HepG2 (cell line): ENCODE results near the gene AGAP1. TPM values are rescaled to one million over a fixed set of nuclear protein-coding genes. Genes with fewer than 3 reads are reported as not detected.

Experiments
- ATAC-seq: fragments of 200-7000 bp; cut with Tn5 transposase; 3 replicates; pipeline ENCODE4 v1.9.1; 2020; ENCODE audit warnings: mild to moderate bottlenecking, moderate library complexity
- BruUV-seq: library from RNA; stranded (reverse); fragments of 400-500 nt; replicated peaks from 2 replicates; lab custom pipeline; 2021; lab: Mats Ljungman, UMichigan
- CTCF ChIA-PET: fragments of 300-600 bp; formaldehyde crosslinking; extraction: SDS; loops from one replicate; lab custom pipeline; 2021; ENCODE audit warnings: low total read pairs, inconsistent platforms, low intra/inter-chr PET ratio; lab: Yijun Ruan, JAX
- POLR2A ChIA-PET: fragments of 350-600 bp; sonication (Branson Sonifier 250); formaldehyde crosslinking; loops from one replicate; lab custom pipeline; 2020; ENCODE audit warnings: antibody characterized with exemption, inconsistent platforms; lab: Yijun Ruan, JAX
- DNase-seq: peaks from one replicate; pipeline ENCODE4 v3.0.0-alpha.2; 2015; ENCODE audit warnings: low spot score
- FAIRE-seq: peaks from 3 replicates; lab custom pipeline; 2011; peaks lifted over from hg19 to GRCh38; lab: Jason Lieb, UNC
- H2AFZ ChIP-seq: one replicate; pipeline ENCODE4 v1.6.1; 2011; ENCODE audit warnings: low read length, inconsistent platforms
- H3K27ac ChIP-seq: fragments of 300-600 bp; 3 replicates; pipeline ENCODE4 v1.8.0; 2011; ENCODE audit warnings: mixed run types, mild to moderate bottlenecking, mixed read lengths, low read length, inconsistent platforms; ENCODE audit not compliant: insufficient read depth; ENCODE audit errors: extremely low read length
- H3K27me3 ChIP-seq, 2 experiments: fragments of 200-600 bp in 1 of 2; 2 replicates in 1 of 2; 3 replicates in 1 of 2; pipeline versions ENCODE4 v1.6.0 to v1.8.0; 2011; ENCODE audit warnings: low read length in 2 of 2, mild to moderate bottlenecking in 2 of 2, moderate library complexity in 2 of 2, inconsistent platforms in 1 of 2; ENCODE audit not compliant: insufficient read depth in 2 of 2, control insufficient read depth in 1 of 2
- H3K36me3 ChIP-seq, 2 experiments: fragments of 200-600 bp in 1 of 2; replicated peaks in 1 of 2; 2 replicates in 1 of 2; 3 replicates in 1 of 2; pipeline versions ENCODE4 v1.5.1 to v1.8.0; 2011; ENCODE audit warnings: low read length in 2 of 2, inconsistent platforms in 1 of 2; ENCODE audit not compliant: insufficient read depth in 2 of 2, control insufficient read depth in 1 of 2
- H3K4me1 ChIP-seq: 2 replicates; pipeline ENCODE4 v1.5.1; 2012; ENCODE audit warnings: low read length, inconsistent platforms; ENCODE audit not compliant: insufficient read depth
- H3K4me2 ChIP-seq: 2 replicates; pipeline ENCODE4 v1.6.0; 2011; ENCODE audit warnings: low read depth, low read length, inconsistent platforms
- H3K4me3 ChIP-seq, 3 experiments: fragments of 200-600 bp in 1 of 3; sonication (generic), shearing (Covaris generic) in 1 of 3; replicated peaks in 1 of 3; 2 replicates each; pipeline ENCODE4 v1.5.1; 2011 to 2016; ENCODE audit warnings: low read length in 3 of 3, inconsistent platforms in 2 of 3, low read depth in 2 of 3, mild to moderate bottlenecking in 2 of 3, control low read depth in 1 of 3, mixed read lengths in 1 of 3; ENCODE audit not compliant: insufficient read depth in 1 of 3
- H3K79me2 ChIP-seq: one replicate; pipeline ENCODE4 v1.6.1; 2011; ENCODE audit warnings: low read length, inconsistent platforms; ENCODE audit not compliant: insufficient read depth
- H3K9ac ChIP-seq: 2 replicates; pipeline ENCODE4 v1.6.0; 2011; ENCODE audit warnings: mild to moderate bottlenecking, low read depth, low read length, inconsistent platforms; ENCODE audit not compliant: insufficient read depth
- H3K9me3 ChIP-seq: 2 replicates; pipeline ENCODE4 v1.5.1; 2012; ENCODE audit warnings: mild to moderate bottlenecking, low read length
- H4K20me1 ChIP-seq: 2 replicates; pipeline ENCODE4 v1.6.0; 2011; ENCODE audit warnings: inconsistent platforms, mild to moderate bottlenecking, low read length, moderate library complexity; ENCODE audit not compliant: insufficient read depth
- EHMT2 ChIP-seq: fragments of 200-600 bp; sonication (generic); IDR thresholded peaks from 2 replicates; pipeline ENCODE4 v1.7.0; 2017; ENCODE audit warnings: antibody characterized with exemption, low read depth, low read length, borderline replicate concordance
- GPN1 ChIP-seq: sonication (generic); formaldehyde crosslinking; IDR thresholded peaks from 2 replicates; pipeline ENCODE4 v1.5.1; 2020; ENCODE audit warnings: missing genetic modification reagents, borderline replicate concordance
- KLF9 ChIP-seq: IDR thresholded peaks from 2 replicates; pipeline ENCODE4 v1.6.1; 2016; ENCODE audit warnings: low read depth
- PCBP2 ChIP-seq: fragments of 200-400 bp; formaldehyde crosslinking; optimal IDR thresholded peaks from 2 replicates; pipeline ENCODE3; 2018; ENCODE audit warnings: low read length, low read depth; ENCODE audit not compliant: poor library complexity, severe bottlenecking
- ZBTB42 ChIP-seq: sonication (generic); formaldehyde crosslinking; IDR thresholded peaks from 2 replicates; pipeline ENCODE4 v1.5.0; 2020; ENCODE audit warnings: mild to moderate bottlenecking, missing genetic modification reagents
- ZNF335 ChIP-seq: sonication (generic); formaldehyde crosslinking; IDR thresholded peaks from 2 replicates; pipeline ENCODE4 v1.4.0; 2020; ENCODE audit warnings: missing genetic modification reagents
- ZNF367 ChIP-seq: sonication (generic); formaldehyde crosslinking; IDR thresholded peaks from 2 replicates; pipeline ENCODE4 v1.4.0; 2020; ENCODE audit warnings: missing genetic modification reagents, borderline replicate concordance
- ZNF572 ChIP-seq: sonication (generic); formaldehyde crosslinking; IDR thresholded peaks from 2 replicates; pipeline ENCODE4 v1.5.1; 2020; ENCODE audit warnings: mild to moderate bottlenecking, missing genetic modification reagents
- WGBS: methylation state at CpG from one replicate; pipeline ENCODE4 v1.1.6; 2017; ENCODE audit warnings: low lambda C conversion rate; 5-methylcytosine and 5-hydroxymethylcytosine counted together
- in situ Hi-C: cut with HindIII; loops from 2 replicates; pipeline ENCODE4 v1.10.0; 2017; ENCODE audit warnings: low pct_unique_long_range_greater_than_20kb; ENCODE audit not compliant: extremely low pct_ligation_motif_present
- intact Hi-C: fragments of 100-400 bp; cut with micrococcal nuclease; formaldehyde crosslinking; loops from one replicate; pipeline ENCODE4 v1.10.0; 2022; ENCODE audit not compliant: unreplicated experiment
- polyA plus RNA-seq, 8 experiments: library from polyadenylated mRNA; depleted of rRNA in 3 of 8; stranded (reverse) in 7 of 8; unstranded in 1 of 8; fragments of >200 nt; fragmentation: Illumina TruSeq in 4 of 8; extraction: Trizol in 4 of 8; gene quantifications; 2 replicates each; pipeline versions ENCODE4 v1.2.1 to v1.2.3, GENCODE V29; 2011 to 2016; ENCODE audit warnings: low read depth in 4 of 8, missing spikeins in 1 of 8, mixed read lengths in 1 of 8; ENCODE audit not compliant: insufficient read depth in 1 of 8
- total RNA-seq, 5 experiments: library from RNA; depleted of rRNA; stranded (reverse); fragments of >200 nt; fragmentation: Illumina TruSeq; extraction: Trizol; gene quantifications; 2 replicates each; pipeline ENCODE4 v1.2.3, GENCODE V29; 2016; ENCODE audit warnings: low read depth in 1 of 5
- TF ChIP-seq, protein P1 (sequence below): sonication (generic); formaldehyde crosslinking; IDR thresholded peaks from 2 replicates; pipeline ENCODE4 v1.4.0; 2020; ENCODE audit warnings: missing genetic modification reagents, mild to moderate bottlenecking, borderline replicate concordance
- TF ChIP-seq, protein P2 (sequence below): sonication (generic); formaldehyde crosslinking; IDR thresholded peaks from 2 replicates; pipeline ENCODE4 v1.4.0; 2020; ENCODE audit warnings: mild to moderate bottlenecking, missing genetic modification reagents, borderline replicate concordance
- TF ChIP-seq, protein P3 (sequence below): sonication (generic); formaldehyde crosslinking; IDR thresholded peaks from 2 replicates; pipeline ENCODE4 v1.5.0; 2020; ENCODE audit warnings: missing genetic modification reagents, mild to moderate bottlenecking, borderline replicate concordance
- TF ChIP-seq, protein P4 (sequence below): sonication (generic); formaldehyde crosslinking; IDR thresholded peaks from 2 replicates; pipeline ENCODE4 v1.5.0; 2020; ENCODE audit warnings: mild to moderate bottlenecking, missing genetic modification reagents
- TF ChIP-seq, protein P5 (sequence below): sonication (generic); formaldehyde crosslinking; IDR thresholded peaks from 2 replicates; pipeline ENCODE4 v1.4.0; 2020; ENCODE audit warnings: missing genetic modification reagents

AGAP1 gene
- total and polyA plus RNA-seq, 2 of the 13 experiments (the other 11 are each of a cell fraction or from before 2014, with no cell fraction given), result 21.2 to 32.7 TPM

DNA sequence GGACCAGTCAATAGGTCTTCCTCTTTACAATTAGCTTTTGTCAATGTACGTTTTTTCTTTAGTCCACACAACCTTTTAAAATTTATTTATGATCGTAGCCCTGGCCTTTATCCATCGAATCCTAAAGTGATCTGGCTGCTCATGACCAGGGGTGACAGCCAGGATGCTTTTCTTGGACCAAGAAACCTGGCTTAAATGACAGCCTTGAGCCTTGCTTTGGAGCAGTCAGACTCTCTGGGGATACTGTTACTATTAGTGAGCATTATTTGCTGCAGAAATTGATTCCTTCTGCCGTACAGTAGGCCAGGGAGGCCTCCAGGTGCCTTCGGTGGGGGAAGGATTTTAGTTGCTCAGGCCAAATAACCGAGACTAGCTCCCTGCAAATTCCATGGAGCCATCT lies 70.2 kb downstream of the AGAP1 start:
- POLR2A ChIA-PET, result no interaction called here
- Histone ChIP-seq H3K79me2 (peaks cover 80% of the 10 kb centered on the region), H3K9me3 (peaks cover 11% of the 10 kb centered on the region), H2AFZ (no peak overlapping the region), H3K36me3 (peaks cover 0 to 6% of the 10 kb centered on the region in 2 experiments; a peak in 2 of 5 replicates), H3K9ac (no peak overlapping the region), H3K4me3 (no peak overlapping the region), H3K27me3 (no peaks in the 10 kb centered on the region), H3K4me2 (no peak overlapping the region), H3K27ac (no peak overlapping the region), H4K20me1 (peaks cover 35% of the 10 kb centered on the region), H3K4me1 (peaks cover 25% of the 10 kb centered on the region)
- WGBS, result 93% methylated on average over 6 of the region's 6 CpGs
- no peak for FAIRE-seq
- CTCF ChIA-PET, result no interaction called here
- no peak for DNase-seq
- BruUV-seq, result no TSS peak
- intact Hi-C loops, result no loop called here
- in situ Hi-C loops, result no loop called here
- ATAC-seq, result no peak
- TF ChIP-seq KLF9 (CRISPR knock-in tag) (no peak), ZNF572 (CRISPR knock-in tag) (no peak), EHMT2 (no peak), PCBP2 (no peak), ZBTB42 (CRISPR knock-in tag) (no peak), ZNF335 (CRISPR knock-in tag) (no peak), GPN1 (no peak), ZNF367 (CRISPR knock-in tag) (no peak)
- TF ChIP-seq, protein P1, sequence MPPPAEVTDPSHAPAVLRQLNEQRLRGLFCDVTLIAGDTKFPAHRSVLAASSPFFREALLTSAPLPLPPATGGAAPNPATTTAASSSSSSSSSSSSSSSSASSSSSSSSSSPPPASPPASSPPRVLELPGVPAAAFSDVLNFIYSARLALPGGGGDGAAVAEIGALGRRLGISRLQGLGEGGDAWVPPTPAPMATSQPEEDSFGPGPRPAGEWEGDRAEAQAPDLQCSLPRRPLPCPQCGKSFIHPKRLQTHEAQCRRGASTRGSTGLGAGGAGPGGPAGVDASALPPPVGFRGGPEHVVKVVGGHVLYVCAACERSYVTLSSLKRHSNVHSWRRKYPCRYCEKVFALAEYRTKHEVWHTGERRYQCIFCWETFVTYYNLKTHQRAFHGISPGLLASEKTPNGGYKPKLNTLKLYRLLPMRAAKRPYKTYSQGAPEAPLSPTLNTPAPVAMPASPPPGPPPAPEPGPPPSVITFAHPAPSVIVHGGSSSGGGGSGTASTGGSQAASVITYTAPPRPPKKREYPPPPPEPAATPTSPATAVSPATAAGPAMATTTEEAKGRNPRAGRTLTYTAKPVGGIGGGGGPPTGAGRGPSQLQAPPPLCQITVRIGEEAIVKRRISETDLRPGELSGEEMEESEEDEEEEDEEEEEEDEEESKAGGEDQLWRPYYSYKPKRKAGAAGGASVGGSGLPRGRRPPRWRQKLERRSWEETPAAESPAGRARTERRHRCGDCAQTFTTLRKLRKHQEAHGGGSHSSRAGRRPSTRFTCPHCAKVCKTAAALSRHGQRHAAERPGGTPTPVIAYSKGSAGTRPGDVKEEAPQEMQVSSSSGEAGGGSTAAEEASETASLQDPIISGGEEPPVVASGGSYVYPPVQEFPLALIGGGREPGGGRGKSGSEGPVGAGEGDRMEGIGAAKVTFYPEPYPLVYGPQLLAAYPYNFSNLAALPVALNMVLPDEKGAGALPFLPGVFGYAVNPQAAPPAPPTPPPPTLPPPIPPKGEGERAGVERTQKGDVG, result no peak
- TF ChIP-seq, protein P2, sequence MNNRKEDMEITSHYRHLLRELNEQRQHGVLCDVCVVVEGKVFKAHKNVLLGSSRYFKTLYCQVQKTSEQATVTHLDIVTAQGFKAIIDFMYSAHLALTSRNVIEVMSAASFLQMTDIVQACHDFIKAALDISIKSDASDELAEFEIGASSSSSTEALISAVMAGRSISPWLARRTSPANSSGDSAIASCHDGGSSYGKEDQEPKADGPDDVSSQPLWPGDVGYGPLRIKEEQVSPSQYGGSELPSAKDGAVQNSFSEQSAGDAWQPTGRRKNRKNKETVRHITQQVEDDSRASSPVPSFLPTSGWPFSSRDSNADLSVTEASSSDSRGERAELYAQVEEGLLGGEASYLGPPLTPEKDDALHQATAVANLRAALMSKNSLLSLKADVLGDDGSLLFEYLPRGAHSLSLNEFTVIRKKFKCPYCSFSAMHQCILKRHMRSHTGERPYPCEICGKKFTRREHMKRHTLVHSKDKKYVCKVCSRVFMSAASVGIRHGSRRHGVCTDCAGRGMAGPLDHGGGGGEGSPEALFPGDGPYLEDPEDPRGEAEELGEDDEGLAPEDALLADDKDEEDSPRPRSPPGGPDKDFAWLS (CRISPR knock-in tag), result no peak
- TF ChIP-seq, protein P3, sequence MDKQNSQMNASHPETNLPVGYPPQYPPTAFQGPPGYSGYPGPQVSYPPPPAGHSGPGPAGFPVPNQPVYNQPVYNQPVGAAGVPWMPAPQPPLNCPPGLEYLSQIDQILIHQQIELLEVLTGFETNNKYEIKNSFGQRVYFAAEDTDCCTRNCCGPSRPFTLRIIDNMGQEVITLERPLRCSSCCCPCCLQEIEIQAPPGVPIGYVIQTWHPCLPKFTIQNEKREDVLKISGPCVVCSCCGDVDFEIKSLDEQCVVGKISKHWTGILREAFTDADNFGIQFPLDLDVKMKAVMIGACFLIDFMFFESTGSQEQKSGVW, result no peak
- TF ChIP-seq, protein P4, sequence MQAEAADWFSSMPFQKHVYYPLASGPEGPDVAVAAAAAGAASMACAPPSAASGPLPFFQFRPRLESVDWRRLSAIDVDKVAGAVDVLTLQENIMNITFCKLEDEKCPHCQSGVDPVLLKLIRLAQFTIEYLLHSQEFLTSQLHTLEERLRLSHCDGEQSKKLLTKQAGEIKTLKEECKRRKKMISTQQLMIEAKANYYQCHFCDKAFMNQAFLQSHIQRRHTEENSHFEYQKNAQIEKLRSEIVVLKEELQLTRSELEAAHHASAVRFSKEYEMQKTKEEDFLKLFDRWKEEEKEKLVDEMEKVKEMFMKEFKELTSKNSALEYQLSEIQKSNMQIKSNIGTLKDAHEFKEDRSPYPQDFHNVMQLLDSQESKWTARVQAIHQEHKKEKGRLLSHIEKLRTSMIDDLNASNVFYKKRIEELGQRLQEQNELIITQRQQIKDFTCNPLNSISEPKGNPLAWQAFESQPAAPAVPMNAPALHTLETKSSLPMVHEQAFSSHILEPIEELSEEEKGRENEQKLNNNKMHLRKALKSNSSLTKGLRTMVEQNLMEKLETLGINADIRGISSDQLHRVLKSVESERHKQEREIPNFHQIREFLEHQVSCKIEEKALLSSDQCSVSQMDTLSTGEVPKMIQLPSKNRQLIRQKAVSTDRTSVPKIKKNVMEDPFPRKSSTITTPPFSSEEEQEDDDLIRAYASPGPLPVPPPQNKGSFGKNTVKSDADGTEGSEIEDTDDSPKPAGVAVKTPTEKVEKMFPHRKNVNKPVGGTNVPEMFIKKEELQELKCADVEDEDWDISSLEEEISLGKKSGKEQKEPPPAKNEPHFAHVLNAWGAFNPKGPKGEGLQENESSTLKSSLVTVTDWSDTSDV (CRISPR knock-in tag), result no peak
- TF ChIP-seq, protein P5, sequence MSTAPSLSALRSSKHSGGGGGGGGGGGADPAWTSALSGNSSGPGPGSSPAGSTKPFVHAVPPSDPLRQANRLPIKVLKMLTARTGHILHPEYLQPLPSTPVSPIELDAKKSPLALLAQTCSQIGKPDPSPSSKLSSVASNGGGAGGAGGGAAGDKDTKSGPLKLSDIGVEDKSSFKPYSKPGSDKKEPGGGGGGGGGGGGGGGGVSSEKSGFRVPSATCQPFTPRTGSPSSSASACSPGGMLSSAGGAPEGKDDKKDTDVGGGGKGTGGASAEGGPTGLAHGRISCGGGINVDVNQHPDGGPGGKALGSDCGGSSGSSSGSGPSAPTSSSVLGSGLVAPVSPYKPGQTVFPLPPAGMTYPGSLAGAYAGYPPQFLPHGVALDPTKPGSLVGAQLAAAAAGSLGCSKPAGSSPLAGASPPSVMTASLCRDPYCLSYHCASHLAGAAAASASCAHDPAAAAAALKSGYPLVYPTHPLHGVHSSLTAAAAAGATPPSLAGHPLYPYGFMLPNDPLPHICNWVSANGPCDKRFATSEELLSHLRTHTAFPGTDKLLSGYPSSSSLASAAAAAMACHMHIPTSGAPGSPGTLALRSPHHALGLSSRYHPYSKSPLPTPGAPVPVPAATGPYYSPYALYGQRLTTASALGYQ (CRISPR knock-in tag), result no peak
